Measurements from ENCODE around the gene SGO2. TPM values are rescaled to one million over a fixed set of nuclear protein-coding genes. Genes with fewer than 3 reads are reported as not detected.
"Not testable (repeated sequence)": the region's sequence is repeated elsewhere in the genome, so short reads cannot be mapped to it uniquely, and the experiment has no call there.

SGO2 gene
- total and polyA plus RNA-seq, 8 donors: 0.58 to 6.7 (median 1.2) TPM

DNA sequence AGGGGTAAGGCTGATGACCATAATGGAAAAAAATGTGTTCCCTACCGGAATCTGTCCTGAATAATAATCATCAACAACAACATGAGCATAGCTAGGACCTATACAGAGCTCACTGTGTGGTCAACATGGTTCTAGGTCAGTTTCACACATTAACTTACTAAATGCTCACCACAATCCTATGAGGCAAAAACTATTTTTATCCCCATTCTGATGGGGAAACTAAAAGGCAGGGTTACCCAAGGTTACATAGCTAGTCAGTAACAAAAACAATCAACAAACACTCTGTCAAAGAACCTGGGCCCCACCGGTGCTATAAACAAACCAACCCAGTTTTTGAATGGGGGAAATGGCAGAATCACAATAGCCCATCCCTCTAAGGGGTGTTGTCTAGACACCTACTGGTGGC lies 100.0 kb downstream of the SGO2 start:
- Histone ChIP-seq H3K4me3 (no peak overlapping the region), H3K36me3 (peaks cover 0 to 5% (median 0%) of the 10 kb centered on the region in 4 donors), H3K4me1 (no peaks in the 10 kb centered on the region), H3K27me3 (no peaks in the 10 kb centered on the region), H3K27ac (no peak overlapping the region), H3K9me3 (no peaks in the 10 kb centered on the region)
- TF ChIP-seq EP300 (IDR thresholded peaks at IDR 0.05) (no peak), POLR2AphosphoS5 (IDR thresholded peaks at IDR 0.05) (no peak), POLR2A (IDR thresholded peaks at IDR 0.05) (no peak)
- TF ChIP-seq, protein P1, sequence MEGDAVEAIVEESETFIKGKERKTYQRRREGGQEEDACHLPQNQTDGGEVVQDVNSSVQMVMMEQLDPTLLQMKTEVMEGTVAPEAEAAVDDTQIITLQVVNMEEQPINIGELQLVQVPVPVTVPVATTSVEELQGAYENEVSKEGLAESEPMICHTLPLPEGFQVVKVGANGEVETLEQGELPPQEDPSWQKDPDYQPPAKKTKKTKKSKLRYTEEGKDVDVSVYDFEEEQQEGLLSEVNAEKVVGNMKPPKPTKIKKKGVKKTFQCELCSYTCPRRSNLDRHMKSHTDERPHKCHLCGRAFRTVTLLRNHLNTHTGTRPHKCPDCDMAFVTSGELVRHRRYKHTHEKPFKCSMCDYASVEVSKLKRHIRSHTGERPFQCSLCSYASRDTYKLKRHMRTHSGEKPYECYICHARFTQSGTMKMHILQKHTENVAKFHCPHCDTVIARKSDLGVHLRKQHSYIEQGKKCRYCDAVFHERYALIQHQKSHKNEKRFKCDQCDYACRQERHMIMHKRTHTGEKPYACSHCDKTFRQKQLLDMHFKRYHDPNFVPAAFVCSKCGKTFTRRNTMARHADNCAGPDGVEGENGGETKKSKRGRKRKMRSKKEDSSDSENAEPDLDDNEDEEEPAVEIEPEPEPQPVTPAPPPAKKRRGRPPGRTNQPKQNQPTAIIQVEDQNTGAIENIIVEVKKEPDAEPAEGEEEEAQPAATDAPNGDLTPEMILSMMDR (IDR thresholded peaks at IDR 0.05): no peak
- intact Hi-C loops (cut with DNase I; ENCODE audit: low total_unique reads): no loop called here
- no peak for DNase-seq
- 67 to 75% (median 73%) methylated on average over 2 of the region's 2 CpGs for WGBS, 5 donors

DNA sequence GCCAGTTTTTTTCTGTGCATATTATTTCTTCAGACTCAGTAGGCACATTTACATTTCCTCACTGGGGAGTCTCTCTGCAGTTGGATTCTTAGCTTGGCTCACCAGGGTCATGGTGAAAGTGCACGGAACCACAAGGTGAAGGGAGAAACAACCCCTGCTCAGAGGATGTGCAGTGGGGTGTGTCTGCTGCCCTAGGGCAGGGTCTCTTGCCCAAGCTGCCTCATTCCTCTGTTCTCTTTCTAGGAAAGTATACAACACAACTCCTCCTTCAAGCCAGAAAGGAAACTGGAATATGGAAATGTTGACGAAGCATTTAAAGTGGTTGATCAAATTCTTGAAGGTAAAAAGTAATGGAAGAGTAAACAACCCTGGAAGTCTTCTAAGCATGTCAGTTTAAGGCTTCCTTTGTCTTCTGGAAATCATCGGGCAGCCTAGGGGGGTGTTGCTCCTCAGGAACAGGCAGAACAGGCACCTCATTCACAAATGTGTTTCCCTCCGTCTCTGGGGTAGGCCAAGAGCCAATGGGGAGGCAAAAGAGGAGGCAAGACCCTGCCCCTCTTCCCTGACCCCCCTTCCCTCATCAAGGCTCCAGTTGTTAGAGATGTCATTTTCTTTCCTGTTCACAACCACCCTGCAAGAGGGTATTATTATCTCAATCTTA lies 101.2 kb downstream of the SGO2 start:
- Histone ChIP-seq H3K4me3 (no peak overlapping the region), H3K4me1 (no peaks in the 10 kb centered on the region), H3K9me3 (no peaks in the 10 kb centered on the region), H3K36me3 (peaks cover 0 to 5% (median 0%) of the 10 kb centered on the region in 4 donors), H3K27me3 (no peaks in the 10 kb centered on the region), H3K27ac (no peak overlapping the region)
- TF ChIP-seq POLR2AphosphoS5 (IDR thresholded peaks at IDR 0.05): no peak
- intact Hi-C loops (cut with DNase I; ENCODE audit: low total_unique reads): no loop called here
- WGBS, 5 donors: 60 to 72% (median 66%) methylated on average over 4 of the region's 4 CpGs
- DNase-seq: no peak

DNA sequence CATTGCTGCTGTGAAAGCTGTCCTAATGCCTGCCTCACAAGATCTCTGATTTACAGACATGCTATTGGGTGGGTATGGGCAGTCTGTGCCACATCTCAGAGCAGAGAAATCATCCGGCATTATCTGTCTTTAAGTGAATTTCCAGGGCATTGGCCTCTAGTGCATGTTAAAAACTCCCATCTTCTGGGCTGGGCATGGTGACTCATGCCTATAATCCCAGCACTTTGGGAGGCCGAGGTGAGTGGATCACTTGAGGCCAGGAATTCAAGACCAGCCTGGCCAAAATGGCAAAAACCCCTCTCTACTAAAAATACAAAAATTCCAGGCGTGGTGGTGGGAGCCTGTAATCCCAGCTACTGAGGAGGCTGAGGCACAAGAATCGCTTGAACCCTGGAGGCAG lies 102.5 kb downstream of the SGO2 start:
- H3K27ac ChIP-seq; H3K4me3 ChIP-seq; intact Hi-C loops (cut with DNase I; ENCODE audit: low total_unique reads): not testable (repeated sequence)

DNA sequence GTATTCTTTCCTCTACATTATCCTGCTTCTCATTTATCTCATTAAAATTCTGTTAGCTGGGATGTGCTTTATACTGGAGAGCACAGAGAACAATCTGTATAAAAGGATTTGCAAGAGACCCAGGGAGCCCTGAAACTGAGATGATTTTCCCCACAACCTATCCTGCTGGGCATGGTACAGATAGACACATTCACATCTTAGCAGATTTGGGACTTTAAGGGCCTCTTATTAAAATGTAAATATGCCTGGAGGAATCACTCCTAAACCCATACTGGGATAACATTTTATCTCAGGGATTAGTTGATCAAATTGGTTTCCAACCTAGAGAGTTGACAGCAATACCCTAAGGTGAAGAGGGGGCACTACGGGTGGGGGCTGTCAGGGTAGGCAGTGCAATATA lies 105.3 kb downstream of the SGO2 start:
- Histone ChIP-seq H3K4me3 (no peak overlapping the region), H3K27me3 (no peaks in the 10 kb centered on the region), H3K9me3 (no peaks in the 10 kb centered on the region), H3K27ac (no peak overlapping the region), H3K4me1 (no peaks in the 10 kb centered on the region), H3K36me3 (peaks cover 0 to 15% (median 0%) of the 10 kb centered on the region in 4 donors)
- no peak for DNase-seq
- 54 to 80% (median 76%) methylated on average over 1 of the region's 1 CpG for whole genome bisulfite sequencing, 5 donors
- intact Hi-C loops (cut with DNase I; ENCODE audit: low total_unique reads): no loop called here
- TF ChIP-seq, protein P1 (IDR thresholded peaks at IDR 0.05): no peak
- TF ChIP-seq POLR2AphosphoS5 (IDR thresholded peaks at IDR 0.05) (no peak), EP300 (IDR thresholded peaks at IDR 0.05) (no peak), POLR2A (IDR thresholded peaks at IDR 0.05) (no peak)

More for the DNA sequence above, 102.5 kb downstream of the SGO2 start:
- H3K9me3 ChIP-seq, H3K4me1 ChIP-seq, H3K27me3 ChIP-seq, DNase-seq: not testable (repeated sequence)
- WGBS, 5 donors: 79 to 89% (median 84%) methylated on average over 4 of the region's 4 CpGs
- peaks cover 0 to 13% (median 0%) of the 10 kb centered on the region in 4 donors for H3K36me3 ChIP-seq

Other genes starting within 250 kb of the SGO2 start
- gene SPATS2L, start 219.5 kb upstream of the SGO2 start, total RNA-seq: 100 to 1,000 TPM in 2 of 5 donors, 10 to 100 TPM in 3; 36.8 to 245 (median 99.3) TPM
- 100 to 1,000 TPM in 1 of 3 donors, 10 to 100 TPM in 2; 41.3 to 116 (median 59.1) TPM for gene SPATS2L, start 219.5 kb upstream of the SGO2 start, polyA plus RNA-seq
- 10 to 100 TPM in 4 of 5 donors, 1 to 10 TPM in 1; 1.2 to 22.9 (median 15.4) TPM for gene KCTD18, start 16.1 kb upstream of the SGO2 start, total RNA-seq
- 10 to 100 TPM in 2 of 3 donors, 1 to 10 TPM in 1; 7.2 to 17.9 (median 10.6) TPM for gene KCTD18, start 16.1 kb upstream of the SGO2 start, polyA plus RNA-seq
- 100 to 1,000 TPM in 1 of 5 donors, 10 to 100 TPM in 2, 1 to 10 TPM in 2; 6.4 to 303 (median 12.9) TPM for gene AOX1, start 59.8 kb downstream of the SGO2 start, total RNA-seq
- gene AOX1, start 59.8 kb downstream of the SGO2 start, polyA plus RNA-seq: 10 to 100 TPM in 1 of 3 donors, 1 to 10 TPM in 2; 9.4 to 11.5 (median 9.7) TPM